Endothelial cell of umbilical vein (primary cell): ENCODE measurements around the gene TBCD.

Experiments used
- EZH2 ChIP-seq: IDR thresholded peaks from 2 replicates; pipeline ENCODE4 v1.6.1; 2012; ENCODE audit warnings: borderline replicate concordance, low read depth, mild to moderate bottlenecking, moderate library complexity, low read length, inconsistent platforms; ENCODE audit not compliant: severe bottlenecking
- FOS ChIP-seq: IDR thresholded peaks from 2 replicates; pipeline ENCODE4 v1.6.1; 2011; ENCODE audit warnings: mild to moderate bottlenecking, low read length, moderate library complexity, borderline replicate concordance; ENCODE audit not compliant: insufficient read depth
- GATA2 ChIP-seq: IDR thresholded peaks from 2 replicates; pipeline ENCODE4 v1.7.0; 2011; ENCODE audit warnings: low read depth, mild to moderate bottlenecking, moderate library complexity, mixed read lengths, low read length; ENCODE audit not compliant: insufficient read length, insufficient read depth
- JUN ChIP-seq: IDR thresholded peaks from 2 replicates; pipeline ENCODE4 v1.6.1; 2011; ENCODE audit warnings: borderline replicate concordance, low read depth; ENCODE audit not compliant: insufficient read length, insufficient read depth
- POLR2A ChIP-seq: IDR thresholded peaks from 2 replicates; pipeline ENCODE4 v1.6.1; 2012; ENCODE audit warnings: low read depth, mild to moderate bottlenecking, control low read depth, low read length
- POLR2AphosphoS5 ChIP-seq: IDR thresholded peaks from 2 replicates; pipeline ENCODE4 v1.6.1; 2012; ENCODE audit warnings: low read depth, mild to moderate bottlenecking, control low read depth, low read length, moderate library complexity; ENCODE audit not compliant: insufficient read depth
- TF ChIP-seq, protein P1 (sequence below), 2 donors: IDR thresholded peaks; 1 replicate in 1 of 2; 2 replicates in 1 of 2; pipeline ENCODE4 v1.5.1; 2011; ENCODE audit warnings: low read length in 2 of 2, mild to moderate bottlenecking in 2 of 2, moderate library complexity in 2 of 2, control low read depth in 1 of 2, inconsistent platforms in 1 of 2, low read depth in 1 of 2; ENCODE audit not compliant: insufficient read depth in 1 of 2; ENCODE audit errors: extremely low read depth in 1 of 2
- TF ChIP-seq, protein P2 (sequence below): IDR thresholded peaks from 2 replicates; pipeline ENCODE4 v1.6.1; 2011; ENCODE audit not compliant: insufficient read depth, insufficient read length

DNA sequence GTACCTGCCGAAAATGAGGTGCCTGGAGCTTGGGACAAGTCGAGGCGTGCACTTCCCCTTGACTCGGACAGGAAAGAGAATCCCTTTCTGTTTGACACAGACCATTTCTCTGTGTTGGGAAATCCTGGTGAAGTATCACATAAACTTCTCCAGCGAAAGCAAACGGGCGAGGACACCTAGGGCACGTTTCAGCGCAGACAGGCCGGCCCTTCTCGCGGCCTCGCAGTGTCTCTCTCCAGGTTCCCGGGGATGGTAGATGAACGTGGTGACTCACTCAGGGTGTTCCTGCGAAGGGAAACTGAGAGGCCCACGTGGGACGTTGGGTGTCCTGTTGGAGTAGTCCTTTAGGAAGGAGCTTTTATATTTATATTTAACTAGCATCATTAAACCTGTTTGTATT lies 124.3 kb downstream of the TBCD start:
- TF ChIP-seq POLR2A (no peak), JUN (no peak), EZH2 (no peak), GATA2 (no peak), FOS (peak; percentile 53), POLR2AphosphoS5 (no peak)
- TF ChIP-seq, protein P1, sequence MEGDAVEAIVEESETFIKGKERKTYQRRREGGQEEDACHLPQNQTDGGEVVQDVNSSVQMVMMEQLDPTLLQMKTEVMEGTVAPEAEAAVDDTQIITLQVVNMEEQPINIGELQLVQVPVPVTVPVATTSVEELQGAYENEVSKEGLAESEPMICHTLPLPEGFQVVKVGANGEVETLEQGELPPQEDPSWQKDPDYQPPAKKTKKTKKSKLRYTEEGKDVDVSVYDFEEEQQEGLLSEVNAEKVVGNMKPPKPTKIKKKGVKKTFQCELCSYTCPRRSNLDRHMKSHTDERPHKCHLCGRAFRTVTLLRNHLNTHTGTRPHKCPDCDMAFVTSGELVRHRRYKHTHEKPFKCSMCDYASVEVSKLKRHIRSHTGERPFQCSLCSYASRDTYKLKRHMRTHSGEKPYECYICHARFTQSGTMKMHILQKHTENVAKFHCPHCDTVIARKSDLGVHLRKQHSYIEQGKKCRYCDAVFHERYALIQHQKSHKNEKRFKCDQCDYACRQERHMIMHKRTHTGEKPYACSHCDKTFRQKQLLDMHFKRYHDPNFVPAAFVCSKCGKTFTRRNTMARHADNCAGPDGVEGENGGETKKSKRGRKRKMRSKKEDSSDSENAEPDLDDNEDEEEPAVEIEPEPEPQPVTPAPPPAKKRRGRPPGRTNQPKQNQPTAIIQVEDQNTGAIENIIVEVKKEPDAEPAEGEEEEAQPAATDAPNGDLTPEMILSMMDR (IDR thresholded peaks at IDR 0.05; ENCODE audit: extremely low read depth in 1 of 2, insufficient read depth in 1 of 2, low read depth in 1 of 2, low read length in 2 of 2): no peak
- TF ChIP-seq, protein P2, sequence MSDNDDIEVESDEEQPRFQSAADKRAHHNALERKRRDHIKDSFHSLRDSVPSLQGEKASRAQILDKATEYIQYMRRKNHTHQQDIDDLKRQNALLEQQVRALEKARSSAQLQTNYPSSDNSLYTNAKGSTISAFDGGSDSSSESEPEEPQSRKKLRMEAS: peak; percentile 36
